ENCODE results near the gene YPEL3.
"Not testable (repeated sequence)": the region's sequence is repeated elsewhere in the genome, so short reads cannot be mapped to it uniquely, and the experiment has no call there.

Gene YPEL3

GRCh38 chr16:30115238-30115637 is 19.2 kb upstream of the YPEL3 start:
- DNase-seq (ENCODE audit: extremely low spot score): no peak
- ChIA-PET CTCF (interaction anchor here (4.4 kb wide), 1 partner anchor 23 kb away, joined by 36 read pairs; the partner anchor contains the start of gene TBX6), POLR2A (interaction anchor here (1.1 kb wide), 2 partner anchors 10 to 23 kb away, joined by 3 to 5 read pairs; partner anchors contain the start of gene TBX6)
- TF ChIP-seq BHLHE40 (IDR thresholded peaks at IDR 0.05; ENCODE audit: borderline replicate concordance) (no peak), ZNF384 (IDR thresholded peaks at IDR 0.05) (no peak), L3MBTL2 (conservative IDR thresholded peaks at IDR 0.05) (no peak), SP1 (IDR thresholded peaks at IDR 0.05) (no peak), FOXK2 (IDR thresholded peaks at IDR 0.05) (no peak), LEF1 (IDR thresholded peaks at IDR 0.05; ENCODE audit: borderline replicate concordance) (no peak), HDGF (IDR thresholded peaks at IDR 0.05; ENCODE audit: borderline replicate concordance) (no peak), ARNT (IDR thresholded peaks at IDR 0.05) (no peak), TARDBP (IDR thresholded peaks at IDR 0.05) (no peak), FOXA1 (IDR thresholded peaks at IDR 0.05) (no peak)

- ChIA-PET POLR2A (interaction anchor here (1.1 kb wide), 2 partner anchors 10 to 23 kb away, joined by 3 to 5 read pairs; partner anchors contain the start of gene TBX6), CTCF (interaction anchor here (4.4 kb wide), 1 partner anchor 22 kb away, joined by 36 read pairs; the partner anchor contains the start of gene TBX6)
- DNase-seq (ENCODE audit: extremely low spot score): not testable (repeated sequence)
Measured at GRCh38 chr16:30114833-30115232, 18.8 kb upstream of the YPEL3 start.

- CTCF ChIA-PET: interaction anchor here (4.4 kb wide), 1 partner anchor 22 kb away, joined by 36 read pairs; the partner anchor contains the start of gene TBX6
- no peak for DNase-seq (ENCODE audit: extremely low spot score)
- POLR2A ChIA-PET: interaction anchor here (0.9 to 1.1 kb wide), 4 partner anchors 9 to 22 kb away, joined by 3 to 5 read pairs (median 3); partner anchors contain the start of genes MAPK3 and TBX6
- TF ChIP-seq SP1 (IDR thresholded peaks at IDR 0.05) (no peak), NFRKB (IDR thresholded peaks at IDR 0.05) (no peak), FOXA1 (IDR thresholded peaks at IDR 0.05) (no peak), TARDBP (IDR thresholded peaks at IDR 0.05) (no peak), L3MBTL2 (conservative IDR thresholded peaks at IDR 0.05) (no peak), PKNOX1 (IDR thresholded peaks at IDR 0.05) (no peak), LEF1 (IDR thresholded peaks at IDR 0.05; ENCODE audit: borderline replicate concordance) (no peak), BHLHE40 (IDR thresholded peaks at IDR 0.05; ENCODE audit: borderline replicate concordance) (no peak), FOXM1 (IDR thresholded peaks at IDR 0.05; ENCODE audit: borderline replicate concordance) (no peak), HDGF (IDR thresholded peaks at IDR 0.05; ENCODE audit: borderline replicate concordance) (no peak), ARNT (IDR thresholded peaks at IDR 0.05) (no peak), CTBP1 (IDR thresholded peaks at IDR 0.05; ENCODE audit: borderline replicate concordance) (no peak), ELF4 (IDR thresholded peaks at IDR 0.05) (no peak), ZNF384 (IDR thresholded peaks at IDR 0.05) (no peak), FOXK2 (IDR thresholded peaks at IDR 0.05) (no peak), SUZ12 (IDR thresholded peaks at IDR 0.05) (no peak)
Measured at GRCh38 chr16:30114411-30114810, 18.4 kb upstream of the YPEL3 start.

GRCh38 chr16:30113711-30114333 is 17.8 kb upstream of the YPEL3 start:
- ChIA-PET POLR2A (interaction anchor here (0.9 to 1.0 kb wide), 2 partner anchors 10 to 11 kb away, joined by 3 read pairs; partner anchors contain the start of gene MAPK3), CTCF (interaction anchor here (4.4 kb wide), 1 partner anchor 21 kb away, joined by 36 read pairs; the partner anchor contains the start of gene TBX6)
- TF ChIP-seq NFRKB (IDR thresholded peaks at IDR 0.05) (no peak), PKNOX1 (IDR thresholded peaks at IDR 0.05) (no peak), CTBP1 (IDR thresholded peaks at IDR 0.05; ENCODE audit: borderline replicate concordance) (no peak), L3MBTL2 (conservative IDR thresholded peaks at IDR 0.05) (no peak), ZNF384 (IDR thresholded peaks at IDR 0.05) (no peak), BHLHE40 (IDR thresholded peaks at IDR 0.05; ENCODE audit: borderline replicate concordance) (no peak), SUZ12 (IDR thresholded peaks at IDR 0.05) (no peak), LEF1 (IDR thresholded peaks at IDR 0.05; ENCODE audit: borderline replicate concordance) (no peak), FOXM1 (IDR thresholded peaks at IDR 0.05; ENCODE audit: borderline replicate concordance) (no peak), HDGF (IDR thresholded peaks at IDR 0.05; ENCODE audit: borderline replicate concordance) (no peak), FOXA1 (IDR thresholded peaks at IDR 0.05) (no peak), SP1 (IDR thresholded peaks at IDR 0.05) (no peak), ELF4 (IDR thresholded peaks at IDR 0.05) (no peak), TARDBP (IDR thresholded peaks at IDR 0.05) (no peak), FOXK2 (IDR thresholded peaks at IDR 0.05) (no peak), ARNT (IDR thresholded peaks at IDR 0.05) (no peak)
- no peak for DNase-seq (ENCODE audit: extremely low spot score)

- ChIA-PET CTCF (interaction anchor here (1.6 to 4.4 kb wide), 5 partner anchors 10 to 46 kb away, joined by 3 to 36 read pairs (median 11); partner anchors contain the start of genes ALDOA and TBX6), POLR2A (interaction anchor here (0.8 to 1.9 kb wide), 7 partner anchors 8 to 20 kb away, joined by 3 to 15 read pairs (median 4); partner anchors contain the start of gene MAPK3)
- TF ChIP-seq SUZ12 (IDR thresholded peaks at IDR 0.05) (no peak), FOXK2 (IDR thresholded peaks at IDR 0.05) (no peak), FOXA1 (IDR thresholded peaks at IDR 0.05) (no peak), LEF1 (IDR thresholded peaks at IDR 0.05; ENCODE audit: borderline replicate concordance) (no peak), SP1 (IDR thresholded peaks at IDR 0.05) (no peak), HDGF (IDR thresholded peaks at IDR 0.05; ENCODE audit: borderline replicate concordance) (no peak), CTBP1 (IDR thresholded peaks at IDR 0.05; ENCODE audit: borderline replicate concordance) (no peak), BHLHE40 (IDR thresholded peaks at IDR 0.05; ENCODE audit: borderline replicate concordance) (no peak), TARDBP (IDR thresholded peaks at IDR 0.05) (no peak)
- no peak for DNase-seq (ENCODE audit: extremely low spot score)
Measured at GRCh38 chr16:30113031-30113710, 17.2 kb upstream of the YPEL3 start, which contains the start of gene GDPD3. TSS of gene GDPD3 (minus strand) at chr16:30113537. CDS start at chr16:30113478, 59 bp downstream.

Measured in HEK293T (cell line).